HG03060 (cell line): ENCODE measurements around the gene AASDH.

ENCODE experiments used
- ATAC-seq: cut with Tn5 transposase; IDR thresholded peaks from one replicate; pipeline ENCODE4 v1.9.1; 2021; ENCODE audit warnings: low read depth, moderate number of reproducible peaks; ENCODE audit not compliant: unreplicated experiment

The AASDH gene, protein sequence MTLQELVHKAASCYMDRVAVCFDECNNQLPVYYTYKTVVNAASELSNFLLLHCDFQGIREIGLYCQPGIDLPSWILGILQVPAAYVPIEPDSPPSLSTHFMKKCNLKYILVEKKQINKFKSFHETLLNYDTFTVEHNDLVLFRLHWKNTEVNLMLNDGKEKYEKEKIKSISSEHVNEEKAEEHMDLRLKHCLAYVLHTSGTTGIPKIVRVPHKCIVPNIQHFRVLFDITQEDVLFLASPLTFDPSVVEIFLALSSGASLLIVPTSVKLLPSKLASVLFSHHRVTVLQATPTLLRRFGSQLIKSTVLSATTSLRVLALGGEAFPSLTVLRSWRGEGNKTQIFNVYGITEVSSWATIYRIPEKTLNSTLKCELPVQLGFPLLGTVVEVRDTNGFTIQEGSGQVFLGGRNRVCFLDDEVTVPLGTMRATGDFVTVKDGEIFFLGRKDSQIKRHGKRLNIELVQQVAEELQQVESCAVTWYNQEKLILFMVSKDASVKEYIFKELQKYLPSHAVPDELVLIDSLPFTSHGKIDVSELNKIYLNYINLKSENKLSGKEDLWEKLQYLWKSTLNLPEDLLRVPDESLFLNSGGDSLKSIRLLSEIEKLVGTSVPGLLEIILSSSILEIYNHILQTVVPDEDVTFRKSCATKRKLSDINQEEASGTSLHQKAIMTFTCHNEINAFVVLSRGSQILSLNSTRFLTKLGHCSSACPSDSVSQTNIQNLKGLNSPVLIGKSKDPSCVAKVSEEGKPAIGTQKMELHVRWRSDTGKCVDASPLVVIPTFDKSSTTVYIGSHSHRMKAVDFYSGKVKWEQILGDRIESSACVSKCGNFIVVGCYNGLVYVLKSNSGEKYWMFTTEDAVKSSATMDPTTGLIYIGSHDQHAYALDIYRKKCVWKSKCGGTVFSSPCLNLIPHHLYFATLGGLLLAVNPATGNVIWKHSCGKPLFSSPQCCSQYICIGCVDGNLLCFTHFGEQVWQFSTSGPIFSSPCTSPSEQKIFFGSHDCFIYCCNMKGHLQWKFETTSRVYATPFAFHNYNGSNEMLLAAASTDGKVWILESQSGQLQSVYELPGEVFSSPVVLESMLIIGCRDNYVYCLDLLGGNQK

DNA sequence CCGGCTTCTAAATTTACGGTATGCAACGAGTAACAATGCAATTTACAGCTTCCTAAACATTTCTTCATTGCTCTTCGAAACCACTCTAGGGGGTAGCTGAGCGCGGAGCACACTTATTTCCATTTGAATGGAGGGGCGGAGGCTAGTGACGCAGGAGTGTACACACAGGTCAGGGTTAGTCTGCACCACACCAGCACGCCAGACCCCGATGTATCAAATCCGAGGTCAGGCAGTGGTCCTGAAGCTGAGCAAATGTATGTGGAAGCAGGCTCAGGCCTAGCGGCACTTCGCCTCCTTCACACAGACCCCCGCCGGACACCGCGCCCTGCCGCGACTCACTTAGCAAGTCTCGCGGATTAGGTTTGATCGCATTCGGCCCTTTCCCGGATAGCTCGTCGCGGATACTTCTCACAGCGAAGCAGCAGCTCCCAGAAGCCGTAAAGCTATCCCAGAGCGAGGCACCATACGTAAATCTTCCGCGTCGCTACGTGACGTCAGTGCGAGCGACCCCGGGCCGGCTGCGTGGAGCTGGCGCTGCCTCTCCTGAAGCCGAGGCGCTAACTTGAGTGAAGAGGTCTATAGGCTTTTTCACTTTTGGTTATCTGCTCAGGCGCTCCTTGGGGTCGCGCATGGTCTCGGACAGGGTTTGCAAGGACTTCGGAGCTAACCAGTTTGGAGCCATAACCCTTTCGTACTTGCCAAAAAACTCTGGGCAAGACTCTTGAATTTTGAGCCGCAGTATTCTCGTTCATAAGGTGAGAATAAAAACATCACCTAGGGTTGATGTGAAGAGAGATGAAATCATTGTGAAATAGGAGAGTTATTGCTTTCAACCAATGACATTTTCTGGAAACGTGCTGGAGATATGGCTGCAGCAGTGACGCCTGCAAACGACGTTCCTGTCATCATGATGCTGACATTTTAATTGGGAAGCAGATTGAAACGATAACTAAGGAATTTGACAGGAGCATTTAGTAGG is at the start of gene AASDH:
Gene AASDH, minus strand, starts transcription at position 469 of the 979 bp plus-strand sequence. CDS start 3,192 bp downstream, outside the sequence.
- ATAC-seq: peak; percentile 84

- ATAC-seq: peak; percentile 43
Measured at GRCh38 chr4:56435140-56435926, 48.0 kb upstream of the AASDH start, which contains the start of gene PPAT. Gene PPAT, minus strand, starts transcription at chr4:56435615. Its CDS starts 138 bp downstream, at chr4:56435477.

GRCh38 chr4:56434599-56435139 is 47.4 kb upstream of the AASDH start:
- no peak for ATAC-seq

DNA sequence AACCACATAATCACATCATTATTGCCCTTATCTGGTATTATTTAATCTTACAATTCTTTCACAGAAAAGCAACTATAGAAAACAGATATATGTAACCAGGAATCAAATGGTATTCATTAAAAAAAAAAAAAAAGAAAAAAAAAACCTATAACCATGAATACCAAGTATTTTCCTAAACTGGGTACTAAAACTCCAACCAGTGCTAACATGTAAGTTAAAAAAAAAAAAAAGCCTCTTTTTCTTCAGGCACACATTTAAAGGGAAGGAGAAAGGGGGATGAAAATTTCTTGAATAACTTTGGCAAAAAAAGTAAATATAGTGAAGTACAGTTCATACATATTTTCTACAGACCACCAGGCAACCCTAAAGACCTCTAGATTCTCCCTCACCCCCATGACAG is 46.0 kb upstream of the AASDH start:
- ATAC-seq: no peak

DNA sequence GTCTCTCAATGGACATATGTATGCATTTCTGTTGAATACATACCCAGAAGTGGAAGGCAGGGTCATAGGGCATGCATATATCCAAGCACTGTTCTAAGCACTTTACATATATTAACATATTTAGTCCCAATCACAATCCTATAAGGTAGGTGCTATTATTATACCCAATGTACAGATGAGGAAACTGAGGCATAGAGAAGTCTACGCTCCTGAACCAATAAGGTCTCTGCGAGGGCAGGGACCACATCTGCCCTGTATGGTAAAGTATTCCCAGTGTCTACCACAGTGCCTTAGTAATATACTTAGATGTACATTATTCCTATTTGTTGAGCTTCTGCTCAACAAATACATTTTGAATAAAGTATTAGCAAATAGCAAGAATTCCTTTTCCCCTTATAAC is 42.9 kb upstream of the AASDH start:
- ATAC-seq: no peak

DNA sequence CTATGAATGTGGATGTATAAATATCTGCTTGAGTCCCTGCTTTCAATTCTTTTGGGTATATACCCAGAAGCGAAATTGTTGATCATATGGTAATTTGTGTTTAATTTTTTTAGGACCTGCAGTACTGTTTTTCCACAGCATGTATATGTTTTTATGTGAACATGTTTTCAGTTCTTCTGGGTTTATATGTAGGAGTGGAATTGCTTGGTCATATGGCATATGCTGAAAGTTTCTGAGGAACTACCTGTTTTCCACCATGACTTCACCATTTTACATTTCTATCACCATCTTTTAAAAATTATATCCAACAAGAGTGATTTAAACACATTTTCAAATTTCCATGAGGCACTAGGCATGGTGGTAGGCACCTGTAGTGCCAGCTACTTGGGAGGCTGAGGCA is 39.9 kb upstream of the AASDH start:
- ATAC-seq: no peak

GRCh38 chr4:56426273-56426672 is 39.0 kb upstream of the AASDH start:
- ATAC-seq: peak; percentile 53

GRCh38 chr4:56425518-56425917 is 38.2 kb upstream of the AASDH start:
- ATAC-seq: no peak

GRCh38 chr4:56424697-56425514 is 37.6 kb upstream of the AASDH start:
- ATAC-seq: no peak

- no peak for ATAC-seq
Measured at GRCh38 chr4:56424176-56424575, 36.9 kb upstream of the AASDH start.

DNA sequence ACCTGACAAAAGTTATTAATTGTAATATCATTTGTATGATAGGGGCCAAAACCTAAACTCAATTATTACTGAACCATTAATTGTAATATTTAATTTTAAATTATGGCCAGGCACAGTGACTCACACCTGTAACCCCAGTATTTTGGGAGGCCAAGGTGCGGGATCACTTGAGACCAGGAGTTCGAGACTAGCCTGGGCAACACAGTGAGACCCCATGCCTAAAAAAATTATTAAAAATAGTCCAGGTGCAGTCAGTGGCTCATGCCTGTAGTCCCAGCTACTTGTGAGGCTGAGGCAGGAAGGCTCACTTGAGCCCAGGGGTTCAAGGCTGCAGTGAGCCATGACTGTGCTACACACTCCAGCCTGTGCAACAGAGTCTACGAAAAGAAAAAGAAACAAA is 30.1 kb upstream of the AASDH start:
- no peak for ATAC-seq

GRCh38 chr4:56416349-56416748 is 29.1 kb upstream of the AASDH start:
- ATAC-seq: no peak

DNA sequence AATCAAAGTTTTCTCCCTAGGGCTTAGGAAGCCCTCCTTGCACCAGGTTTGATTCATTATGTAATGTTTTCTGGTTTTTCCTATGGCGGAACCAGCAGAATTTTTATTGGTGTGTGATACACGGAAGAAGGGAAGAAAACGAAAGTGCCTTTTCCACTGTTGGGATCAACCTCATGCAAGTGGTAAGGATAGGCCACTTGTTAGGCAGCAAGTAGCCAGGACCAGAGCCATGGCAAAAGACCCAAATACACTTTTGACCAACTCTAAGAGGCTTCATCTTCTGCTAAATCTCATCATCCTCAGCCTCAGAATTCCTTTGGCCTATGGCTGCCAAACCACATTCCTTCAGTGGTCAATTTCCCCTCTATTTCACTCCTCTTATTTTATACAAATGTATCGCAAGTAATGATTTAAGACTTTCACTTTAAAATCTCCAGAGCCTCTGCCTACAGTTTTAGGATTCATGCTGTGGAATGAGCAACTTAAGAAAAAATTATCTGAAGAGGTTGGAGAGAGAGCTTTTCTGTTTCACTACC is 26.9 kb upstream of the AASDH start:
- ATAC-seq: no peak

DNA sequence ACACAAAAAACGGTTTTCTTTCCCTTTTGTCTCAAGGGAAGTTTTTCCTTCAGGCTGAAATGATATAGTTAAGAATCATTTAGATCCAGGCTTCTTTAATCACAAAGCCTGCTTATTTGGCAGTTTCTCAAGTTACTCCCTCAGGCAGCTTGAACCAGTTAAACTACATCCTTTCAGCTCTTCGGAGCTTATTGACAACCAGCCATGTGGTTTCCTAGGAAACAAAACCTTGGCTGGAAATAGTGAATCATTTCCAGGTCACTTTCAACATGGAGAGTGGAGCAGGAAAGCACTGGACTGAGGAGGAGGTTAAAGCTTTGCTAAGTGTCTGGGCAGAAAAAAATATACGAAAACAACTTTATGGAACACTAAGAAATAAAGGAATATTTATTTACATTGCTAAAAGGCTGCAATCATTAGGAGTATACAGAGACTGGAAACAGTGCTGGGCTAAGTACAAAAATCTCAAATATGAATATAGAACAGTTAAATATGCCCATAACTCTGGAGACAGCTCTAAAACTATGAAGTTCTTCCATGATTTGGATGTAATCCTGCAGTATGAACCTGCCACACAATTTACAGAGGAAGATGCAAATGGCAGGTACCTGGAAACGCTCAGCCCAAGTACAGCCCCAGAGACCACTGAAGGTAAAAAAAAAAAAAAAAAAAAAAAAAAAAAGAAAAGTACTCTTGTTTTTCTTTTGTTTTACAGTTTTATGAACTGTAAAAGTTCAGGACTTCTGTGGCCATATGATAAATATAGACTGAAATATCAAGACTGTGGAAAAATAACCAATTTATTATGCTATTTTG is 23.2 kb upstream of the AASDH start:
- no peak for ATAC-seq

DNA sequence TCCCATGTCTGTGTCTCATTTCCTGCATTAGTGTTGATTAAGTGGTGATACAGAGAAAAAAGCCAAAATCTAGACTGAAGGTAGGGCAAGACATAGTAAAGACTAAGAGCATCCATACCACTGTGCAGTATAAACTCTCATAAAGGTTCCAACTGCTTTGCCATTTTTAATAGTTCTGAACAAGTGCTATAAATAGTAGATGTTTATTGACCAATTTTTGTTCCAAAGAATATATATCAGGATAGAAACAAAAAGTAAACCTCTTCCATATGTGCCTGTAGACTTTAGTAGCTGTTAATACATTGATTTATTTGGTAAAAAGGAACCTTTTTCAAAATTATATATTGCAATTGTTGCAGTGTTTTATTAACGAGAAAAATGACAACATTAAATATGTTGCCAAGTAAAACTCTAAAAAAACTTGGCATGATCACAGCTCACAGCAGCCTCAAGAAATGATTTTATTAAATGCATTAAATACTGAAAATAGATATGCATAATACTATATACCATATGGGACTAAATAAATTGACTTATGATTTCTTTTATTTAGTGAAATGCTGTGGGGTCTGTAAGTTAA is 22.3 kb upstream of the AASDH start:
- no peak for ATAC-seq

DNA sequence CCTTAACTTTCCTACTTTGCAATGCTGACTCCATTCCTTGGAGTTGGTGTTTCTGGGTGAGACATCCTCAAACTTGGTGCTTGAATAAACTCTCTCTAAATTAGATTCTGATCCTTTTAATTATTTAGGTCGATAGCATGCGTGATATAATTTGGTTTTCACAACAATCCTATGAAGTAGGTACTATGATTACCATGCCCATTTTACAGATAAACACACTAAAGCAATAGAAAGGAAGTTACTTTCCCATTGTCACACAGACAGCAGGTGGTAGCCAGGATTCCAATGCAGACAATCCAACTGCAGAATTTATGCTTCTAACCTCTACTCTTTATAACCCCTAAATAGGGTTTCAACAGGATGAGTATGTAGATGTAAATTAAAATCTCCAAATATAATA is 21.7 kb upstream of the AASDH start:
- ATAC-seq: no peak

DNA sequence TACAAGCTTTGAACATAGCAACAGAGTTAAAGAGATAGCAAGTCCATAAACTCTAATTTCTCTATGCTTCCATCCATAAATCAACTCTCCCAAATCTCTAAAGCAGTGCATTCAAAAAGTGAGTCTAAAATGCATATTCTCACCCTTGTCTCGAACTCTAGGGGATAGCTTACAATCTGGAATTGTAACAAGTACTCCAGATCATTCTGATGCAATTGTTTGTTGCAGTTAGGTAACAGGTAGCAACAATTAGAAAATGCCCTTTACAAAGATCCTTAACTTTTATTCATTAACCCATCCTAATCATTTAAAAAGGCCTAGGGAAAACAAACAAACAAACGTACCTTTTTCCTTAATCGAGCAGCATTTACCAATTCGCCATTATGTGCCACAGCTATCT is 18.9 kb upstream of the AASDH start:
- ATAC-seq: no peak
